Tracheal epithelial cell (primary cell): ENCODE results near the gene GBP1. TPM values are rescaled to one million over a fixed set of nuclear protein-coding genes. Genes with fewer than 3 reads are reported as not detected.

Experiments used
- total RNA-seq: library from RNA; depleted of rRNA; stranded (reverse); fragments of >200 nt; gene quantifications from 2 replicates; pipeline ENCODE4 v1.2.1, GENCODE V29; 2014

Gene GBP1
- total RNA-seq: 4.7 and 79.5 TPM in 2 replicates

GRCh38 chr1:89065079-89065868 is at the start of gene GBP1:
Gene GBP1 (minus strand): TSS chr1:89065208. CDS start chr1:89063234, 1,974 bp downstream.

GRCh38 chr1:89022167-89022959 is 42.6 kb downstream of the GBP1 start, which contains the start of gene GBP3:
Gene GBP3 (minus strand): TSS chr1:89022866. CDS start chr1:89020721, 2,145 bp downstream.

Other genes starting within 250 kb of the GBP1 start
- gene GTF2B, start 173.6 kb downstream of the GBP1 start, total RNA-seq: 34.1 and 41.2 TPM in 2 replicates
- gene KYAT3, start 72.6 kb downstream of the GBP1 start, total RNA-seq: 32.5 and 34.1 TPM in 2 replicates
- 7.0 and 13.2 TPM in 2 replicates for gene RBMXL1, start 72.6 kb downstream of the GBP1 start, total RNA-seq
- 5.1 and 31.3 TPM in 2 replicates for gene GBP3, start 42.3 kb downstream of the GBP1 start, total RNA-seq
- 1.3 and 22.7 TPM in 2 replicates for gene GBP2, start 60.9 kb upstream of the GBP1 start, total RNA-seq
- gene GBP7, start 110.8 kb upstream of the GBP1 start, total RNA-seq: not detected in 2 replicates
- 0.48 TPM in 1 of 2 replicates, not detected in the other for gene GBP4, start 133.7 kb upstream of the GBP1 start, total RNA-seq
- gene GBP5, start 207.7 kb upstream of the GBP1 start, total RNA-seq: 1.2 TPM in 1 of 2 replicates, not detected in the other